Stomach (tissue), 4 donors: ENCODE results near the gene SYNGR3.

ENCODE experiments used
- CTCF ChIP-seq, 7 experiments: fragments of 450-650 bp in 4 of 7; fragments of 200-600 bp in 3 of 7; sonication (generic) in 3 of 7; IDR thresholded peaks; one replicate each; pipeline ENCODE4 v1.5.1; 2016 to 2019; ENCODE audit warnings: antibody characterized with exemption in 7 of 7, control low read depth in 2 of 7, mild to moderate bottlenecking in 1 of 7
- EP300 ChIP-seq: sonication (generic); formaldehyde crosslinking; IDR thresholded peaks from one replicate; pipeline ENCODE4 v1.6.1; 2017; ENCODE audit warnings: antibody characterized with exemption
- POLR2A ChIP-seq, 4 donors: fragments of 450-650 bp; IDR thresholded peaks; one replicate each; pipeline ENCODE4 v1.6.1; 2016; ENCODE audit warnings: antibody characterized with exemption in 4 of 4, control low read depth in 2 of 4, mild to moderate bottlenecking in 1 of 4, moderate library complexity in 1 of 4
- POLR2AphosphoS5 ChIP-seq, 3 donors: sonication (generic); formaldehyde crosslinking; IDR thresholded peaks; one replicate each; pipeline ENCODE4 v1.6.1; 2016; ENCODE audit warnings: antibody characterized with exemption in 3 of 3

GRCh38 chr16:1980030-1980769, 9.6 kb upstream of the SYNGR3 start:
- TF ChIP-seq CTCF (IDR thresholded peaks at IDR 0.05) (no peak), POLR2A (IDR thresholded peaks at IDR 0.05) (no peak), EP300 (no peak), POLR2AphosphoS5 (IDR thresholded peaks at IDR 0.05) (no peak)
